C4-2B (cell line): ENCODE measurements around the gene TUBA1B.

Experiments used
- H3K27ac ChIP-seq: fragments of 450-650 bp; 2 replicates; pipeline ENCODE4 v1.5.1; 2017
- CTCF ChIP-seq: fragments of 450-650 bp; conservative IDR thresholded peaks from 2 replicates; pipeline ENCODE4 v1.5.1; 2017; ENCODE audit warnings: mild to moderate bottlenecking
- ZFX ChIP-seq: fragments of 450-650 bp; IDR thresholded peaks from 2 replicates; pipeline ENCODE4 v1.6.1; 2017

The TUBA1B gene

GRCh38 chr12:49093792-49094159, 37.4 kb downstream of the TUBA1B start:
- TF ChIP-seq CTCF (no peak), ZFX (no peak)
- H3K27ac ChIP-seq: no peak overlapping the region

DNA sequence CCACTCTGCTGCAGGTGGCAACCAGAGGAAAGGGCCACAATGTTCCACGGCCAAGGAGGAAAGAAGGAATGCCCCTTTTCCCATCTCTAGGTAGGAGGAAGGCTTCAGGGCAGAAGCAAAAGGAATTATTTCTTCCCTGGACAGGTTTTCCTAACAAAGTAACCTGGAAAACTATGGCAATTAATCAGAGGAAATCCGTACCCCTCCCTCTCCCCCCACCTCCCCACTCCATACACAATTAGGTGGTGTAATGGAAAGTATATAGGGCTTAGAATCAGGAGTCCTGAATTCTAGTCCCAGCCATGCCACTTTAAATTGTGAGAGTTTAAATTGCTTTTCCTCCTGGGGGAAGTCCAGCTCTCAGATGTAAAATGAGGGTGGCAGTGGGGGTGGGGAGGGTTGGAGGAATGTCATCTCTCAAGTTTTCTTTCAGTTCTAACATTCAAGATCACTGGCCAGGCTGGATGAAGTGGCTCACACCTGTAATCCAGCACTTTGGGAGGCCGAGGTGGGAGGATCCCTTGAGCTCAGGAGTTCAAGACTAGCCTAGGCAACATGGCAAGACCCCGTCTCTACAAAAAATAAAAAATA, 38.3 kb downstream of the TUBA1B start:
- TF ChIP-seq ZFX: no peak
- no peak for TF ChIP-seq CTCF
- H3K27ac ChIP-seq: no peak overlapping the region

GRCh38 chr12:49092086-49092815, 38.9 kb downstream of the TUBA1B start:
- TF ChIP-seq ZFX (no peak), CTCF (peak; percentile 40)
- H3K27ac ChIP-seq: no peak overlapping the region

GRCh38 chr12:49091836-49092085, 39.4 kb downstream of the TUBA1B start:
- no peak overlapping the region for H3K27ac ChIP-seq
- TF ChIP-seq ZFX: no peak

GRCh38 chr12:49091056-49091835, 39.9 kb downstream of the TUBA1B start:
- TF ChIP-seq CTCF (no peak), ZFX (no peak)
- H3K27ac ChIP-seq: no peak overlapping the region

DNA sequence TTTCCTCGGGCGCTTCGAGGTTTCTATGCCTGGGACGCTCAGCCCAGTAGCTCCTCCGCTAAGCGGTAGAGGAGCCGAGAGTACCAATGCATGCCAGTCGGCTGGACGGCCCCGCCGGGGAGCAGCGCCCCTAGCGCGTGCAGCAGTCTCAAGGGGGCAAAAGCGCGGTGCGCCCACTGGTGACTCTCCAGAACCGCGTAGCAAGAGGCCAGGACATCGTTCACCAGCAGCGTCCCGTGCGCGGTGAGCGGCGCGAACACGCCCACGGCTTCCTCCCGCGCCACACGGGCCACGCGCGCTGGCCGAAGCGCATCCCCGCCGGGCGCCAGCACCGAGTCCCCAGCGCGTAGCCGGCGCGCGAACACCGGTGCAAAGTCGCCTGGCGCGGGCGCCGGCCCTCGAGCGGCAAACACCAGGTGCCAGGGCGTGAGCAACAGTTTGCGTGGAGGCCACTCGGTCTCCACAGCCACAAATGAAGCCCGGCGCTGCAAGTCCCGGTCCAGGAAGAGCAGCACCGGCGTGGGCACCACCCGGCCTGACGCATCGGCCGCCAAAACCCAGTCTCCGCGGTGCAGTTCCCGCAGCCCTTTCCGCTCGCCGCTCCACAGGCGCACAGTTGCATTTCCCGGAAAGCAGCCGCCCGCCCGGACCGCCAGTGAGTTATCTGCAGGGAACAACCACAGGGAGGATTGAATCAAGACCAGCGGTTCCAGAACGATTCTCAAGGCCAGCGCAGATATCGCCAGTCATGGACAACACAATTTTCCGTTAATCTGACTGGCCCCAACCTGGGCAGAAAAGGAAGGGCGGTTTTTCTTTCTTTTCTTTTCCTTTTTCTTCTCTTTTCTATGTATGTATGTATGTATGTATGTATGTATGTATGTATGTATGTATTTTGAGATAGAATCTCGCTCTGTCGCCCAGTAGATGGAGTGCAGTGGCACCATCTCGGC, 41.1 kb downstream of the TUBA1B start:
- no peak overlapping the region for H3K27ac ChIP-seq
- TF ChIP-seq CTCF: no peak
- no peak for TF ChIP-seq ZFX

- H3K27ac ChIP-seq: no peak overlapping the region
Observed at GRCh38 chr12:49088932-49089330, 42.3 kb downstream of the TUBA1B start.

More at GRCh38 chr12:49088932-49089330, 42.3 kb downstream of the TUBA1B start:
- TF ChIP-seq CTCF: no peak
